C4-2B (cell line): ENCODE data around the gene CPNE6.

ENCODE experiments used
- ZFX ChIP-seq: fragments of 450-650 bp; IDR thresholded peaks from 2 replicates; pipeline ENCODE4 v1.6.1; 2017
- TF ChIP-seq, protein P1 (sequence below): fragments of 450-650 bp; conservative IDR thresholded peaks from 2 replicates; pipeline ENCODE4 v1.5.1; 2017; ENCODE audit warnings: mild to moderate bottlenecking

GRCh38 chr14:24115422-24116127, 44.2 kb downstream of the CPNE6 start:
- TF ChIP-seq, protein P1, sequence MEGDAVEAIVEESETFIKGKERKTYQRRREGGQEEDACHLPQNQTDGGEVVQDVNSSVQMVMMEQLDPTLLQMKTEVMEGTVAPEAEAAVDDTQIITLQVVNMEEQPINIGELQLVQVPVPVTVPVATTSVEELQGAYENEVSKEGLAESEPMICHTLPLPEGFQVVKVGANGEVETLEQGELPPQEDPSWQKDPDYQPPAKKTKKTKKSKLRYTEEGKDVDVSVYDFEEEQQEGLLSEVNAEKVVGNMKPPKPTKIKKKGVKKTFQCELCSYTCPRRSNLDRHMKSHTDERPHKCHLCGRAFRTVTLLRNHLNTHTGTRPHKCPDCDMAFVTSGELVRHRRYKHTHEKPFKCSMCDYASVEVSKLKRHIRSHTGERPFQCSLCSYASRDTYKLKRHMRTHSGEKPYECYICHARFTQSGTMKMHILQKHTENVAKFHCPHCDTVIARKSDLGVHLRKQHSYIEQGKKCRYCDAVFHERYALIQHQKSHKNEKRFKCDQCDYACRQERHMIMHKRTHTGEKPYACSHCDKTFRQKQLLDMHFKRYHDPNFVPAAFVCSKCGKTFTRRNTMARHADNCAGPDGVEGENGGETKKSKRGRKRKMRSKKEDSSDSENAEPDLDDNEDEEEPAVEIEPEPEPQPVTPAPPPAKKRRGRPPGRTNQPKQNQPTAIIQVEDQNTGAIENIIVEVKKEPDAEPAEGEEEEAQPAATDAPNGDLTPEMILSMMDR = no peak
- no peak for TF ChIP-seq ZFX
